ENCODE measurements around the gene DCTN4. TPM values are rescaled to one million over a fixed set of nuclear protein-coding genes. Genes with fewer than 3 reads are reported as not detected.
"Not testable (repeated sequence)": the region's sequence is repeated elsewhere in the genome, so short reads cannot be mapped to it uniquely, and the experiment has no call there.

Gene DCTN4
- total and polyA plus RNA-seq, 9 donors, result 27.0 to 87.4 (median 69.0) TPM

GRCh38 chr5:150750469-150750868, 8.3 kb downstream of the DCTN4 start:
- Histone ChIP-seq H3K27me3 (no peaks in the 10 kb centered on the region), H3K4me1 (ENCODE audit: insufficient read depth) (no peaks in the 10 kb centered on the region), H3K36me3 (no peaks in the 10 kb centered on the region), H3K9me3 (no peaks in the 10 kb centered on the region), H3K4me3 (no peak overlapping the region), H3K27ac (no peak overlapping the region)
- TF ChIP-seq, protein P1, sequence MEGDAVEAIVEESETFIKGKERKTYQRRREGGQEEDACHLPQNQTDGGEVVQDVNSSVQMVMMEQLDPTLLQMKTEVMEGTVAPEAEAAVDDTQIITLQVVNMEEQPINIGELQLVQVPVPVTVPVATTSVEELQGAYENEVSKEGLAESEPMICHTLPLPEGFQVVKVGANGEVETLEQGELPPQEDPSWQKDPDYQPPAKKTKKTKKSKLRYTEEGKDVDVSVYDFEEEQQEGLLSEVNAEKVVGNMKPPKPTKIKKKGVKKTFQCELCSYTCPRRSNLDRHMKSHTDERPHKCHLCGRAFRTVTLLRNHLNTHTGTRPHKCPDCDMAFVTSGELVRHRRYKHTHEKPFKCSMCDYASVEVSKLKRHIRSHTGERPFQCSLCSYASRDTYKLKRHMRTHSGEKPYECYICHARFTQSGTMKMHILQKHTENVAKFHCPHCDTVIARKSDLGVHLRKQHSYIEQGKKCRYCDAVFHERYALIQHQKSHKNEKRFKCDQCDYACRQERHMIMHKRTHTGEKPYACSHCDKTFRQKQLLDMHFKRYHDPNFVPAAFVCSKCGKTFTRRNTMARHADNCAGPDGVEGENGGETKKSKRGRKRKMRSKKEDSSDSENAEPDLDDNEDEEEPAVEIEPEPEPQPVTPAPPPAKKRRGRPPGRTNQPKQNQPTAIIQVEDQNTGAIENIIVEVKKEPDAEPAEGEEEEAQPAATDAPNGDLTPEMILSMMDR (IDR thresholded peaks at IDR 0.05), result no peak
- TF ChIP-seq EP300 (IDR thresholded peaks at IDR 0.05) (no peak), POLR2A (IDR thresholded peaks at IDR 0.05) (no peak)
- intact Hi-C loops (cut with DNase I), result no loop called here
- no peak for DNase-seq
- 40 to 54% (median 41%) methylated on average over 2 of the region's 2 CpGs for WGBS, 3 donors

GRCh38 chr5:150743142-150743488, 15.7 kb downstream of the DCTN4 start:
- H3K9me3 ChIP-seq; intact Hi-C loops (cut with DNase I); H3K4me3 ChIP-seq; H3K27me3 ChIP-seq; H3K36me3 ChIP-seq; H3K4me1 ChIP-seq (ENCODE audit: insufficient read depth): not testable (repeated sequence)
- WGBS, 3 donors, result 94 to 97% (median 96%) methylated on average over 9 of the region's 9 CpGs
- peak overlapping the region in 1 of 2 donors; percentile 47 for H3K27ac ChIP-seq
- DNase-seq, result peak in 1 of 5 donors; percentile 42

GRCh38 chr5:150742455-150743141, 16.2 kb downstream of the DCTN4 start:
- DNase-seq, result peak in 1 of 5 donors; percentile 30
- H3K36me3 ChIP-seq; H3K9me3 ChIP-seq; H3K4me1 ChIP-seq (ENCODE audit: insufficient read depth); H3K4me3 ChIP-seq; H3K27me3 ChIP-seq; intact Hi-C loops (cut with DNase I): not testable (repeated sequence)
- H3K27ac ChIP-seq, result peak overlapping the region in 1 of 2 donors; percentile 47
- WGBS, 3 donors, result 76 to 78% (median 77%) methylated on average over 18 of the region's 18 CpGs

GRCh38 chr5:150740992-150741391, 17.8 kb downstream of the DCTN4 start:
- TF ChIP-seq POLR2A (IDR thresholded peaks at IDR 0.05) (no peak), EP300 (IDR thresholded peaks at IDR 0.05) (no peak)
- TF ChIP-seq, protein P1 (IDR thresholded peaks at IDR 0.05), result no peak
- DNase-seq, result no peak
- peak overlapping the region in 1 of 2 donors; percentile 47 for H3K27ac ChIP-seq
- H3K9me3 ChIP-seq, result no peaks in the 10 kb centered on the region
- intact Hi-C loops (cut with DNase I), result no loop called here
- H3K4me3 ChIP-seq, result no peak overlapping the region
- H3K36me3 ChIP-seq, result no peaks in the 10 kb centered on the region
- H3K27me3 ChIP-seq, result no peaks in the 10 kb centered on the region
- H3K4me1 ChIP-seq (ENCODE audit: insufficient read depth), result peaks cover 2% of the 10 kb centered on the region

- no peak for TF ChIP-seq EP300 (IDR thresholded peaks at IDR 0.05)
- TF ChIP-seq, protein P1 (IDR thresholded peaks at IDR 0.05), result no peak
- TF ChIP-seq POLR2A (IDR thresholded peaks at IDR 0.05), result no peak
- Histone ChIP-seq H3K36me3 (no peaks in the 10 kb centered on the region), H3K27me3 (no peaks in the 10 kb centered on the region), H3K27ac (no peak overlapping the region), H3K4me1 (ENCODE audit: insufficient read depth) (peaks cover 2% of the 10 kb centered on the region), H3K4me3 (no peak overlapping the region), H3K9me3 (no peaks in the 10 kb centered on the region)
- WGBS, 3 donors, result 96 to 98% (median 97%) methylated on average over 7 of the region's 7 CpGs
- no peak for DNase-seq
- intact Hi-C loops (cut with DNase I), result no loop called here
Observed at GRCh38 chr5:150738862-150739261, 20.0 kb downstream of the DCTN4 start.
